K562 (cell line): ENCODE measurements around the gene IL1RL2. TPM values are rescaled to one million over a fixed set of nuclear protein-coding genes. Genes with fewer than 3 reads are reported as not detected.

ENCODE experiments used
- ATAC-seq: fragments of 200-7000 bp; cut with Tn5 transposase; 3 replicates; pipeline ENCODE4 v1.9.1; 2020; ENCODE audit warnings: moderate library complexity
- BruUV-seq: library from RNA; stranded (reverse); fragments of 400-500 nt; replicated peaks from 2 replicates; lab custom pipeline; 2021; lab: Mats Ljungman, UMichigan
- CTCF ChIA-PET: fragments of 300-600 bp; formaldehyde crosslinking; extraction: SDS; loops from one replicate; lab custom pipeline; 2021; ENCODE audit warnings: low intra/inter-chr PET ratio; lab: Yijun Ruan, JAX
- POLR2A ChIA-PET: fragments of 300-600, 350-650 bp; sonication (Branson Sonifier 250); formaldehyde crosslinking; extraction: SDS; loops from one replicate; lab custom pipeline; 2021; ENCODE audit warnings: antibody characterized with exemption, inconsistent platforms; lab: Yijun Ruan, JAX
- DNase-seq, 4 experiments: peaks; one replicate each; pipeline versions ENCODE4 v3.0.0 to v3.0.0-alpha.2; 2011 to 2018; ENCODE audit warnings: low spot score in 3 of 4, mixed read lengths in 3 of 4; ENCODE audit errors: extremely low read depth in 1 of 4
- FAIRE-seq: peaks from 2 replicates; lab custom pipeline; 2011; peaks lifted over from hg19 to GRCh38; lab: Jason Lieb, UNC
- H2AFZ ChIP-seq: 2 replicates; pipeline ENCODE4 v1.6.0; 2011; ENCODE audit warnings: low read depth, low read length, control low read depth, inconsistent platforms
- H3K27ac ChIP-seq: fragments of 200-600 bp; 3 replicates; pipeline ENCODE4 v1.8.0; 2011; ENCODE audit warnings: low read depth, mild to moderate bottlenecking, control low read depth, inconsistent platforms, low read length, moderate library complexity, mixed read lengths; ENCODE audit errors: extremely low read depth
- H3K27me3 ChIP-seq, 2 experiments: fragments of 300-600 bp in 1 of 2; 2 replicates in 1 of 2; 3 replicates in 1 of 2; pipeline versions ENCODE4 v1.6.0 to v1.8.0; 2011; ENCODE audit warnings: inconsistent platforms in 2 of 2, low read length in 2 of 2, mild to moderate bottlenecking in 1 of 2, mixed read lengths in 1 of 2, moderate library complexity in 1 of 2; ENCODE audit not compliant: control insufficient read depth in 2 of 2, insufficient read depth in 2 of 2
- H3K36me3 ChIP-seq: fragments of 300-600 bp; 3 replicates; pipeline ENCODE4 v1.8.0; 2011; ENCODE audit warnings: mild to moderate bottlenecking, low read length, inconsistent platforms; ENCODE audit not compliant: control insufficient read depth, insufficient read depth
- H3K4me1 ChIP-seq, 2 experiments: fragments of 200-600 bp in 1 of 2; replicated peaks in 1 of 2; 2 replicates in 1 of 2; 3 replicates in 1 of 2; pipeline versions ENCODE4 v1.5.1 to v1.8.0; 2011; ENCODE audit warnings: inconsistent platforms in 2 of 2, low read length in 2 of 2, mild to moderate bottlenecking in 1 of 2, mixed read lengths in 1 of 2, moderate library complexity in 1 of 2; ENCODE audit not compliant: control insufficient read depth in 2 of 2, insufficient read depth in 2 of 2
- H3K4me2 ChIP-seq: 2 replicates; pipeline ENCODE4 v1.6.1; 2011; ENCODE audit warnings: low read length, control low read depth, inconsistent platforms, mixed read lengths; ENCODE audit not compliant: insufficient read depth
- H3K4me3 ChIP-seq: fragments of 200-600 bp; sonication (generic), shearing (Covaris generic); 2 replicates; pipeline ENCODE4 v1.5.1; 2016; ENCODE audit warnings: control low read depth, inconsistent platforms
- H3K79me2 ChIP-seq: fragments of 200-600 bp; 3 replicates; pipeline ENCODE4 v1.8.0; 2011; ENCODE audit warnings: low read length, inconsistent platforms; ENCODE audit not compliant: control insufficient read depth, insufficient read depth
- H3K9ac ChIP-seq, 2 experiments: 2 replicates each; pipeline versions ENCODE4 v1.6.0 to v1.6.1; 2011; ENCODE audit warnings: low read depth in 2 of 2, low read length in 2 of 2, control low read depth in 1 of 2, inconsistent platforms in 1 of 2, mild to moderate bottlenecking in 1 of 2, mixed read lengths in 1 of 2; ENCODE audit not compliant: insufficient read depth in 1 of 2
- H3K9me1 ChIP-seq: one replicate; pipeline ENCODE4 v1.6.0; 2011; ENCODE audit warnings: inconsistent platforms, mild to moderate bottlenecking, low read length, moderate library complexity; ENCODE audit not compliant: control insufficient read depth, insufficient read depth
- H3K9me3 ChIP-seq: replicated peaks from 2 replicates; pipeline ENCODE4 v1.5.1; 2011; ENCODE audit warnings: low read depth, low read length, inconsistent platforms; ENCODE audit not compliant: control insufficient read depth, insufficient read depth
- H4K20me1 ChIP-seq: replicated peaks from 2 replicates; pipeline ENCODE4 v1.6.1; 2011; ENCODE audit warnings: low read length, inconsistent platforms, mixed read lengths; ENCODE audit not compliant: control insufficient read depth, insufficient read depth
- ATF3 ChIP-seq, 2 experiments: fragments of 450-650 bp in 1 of 2; sonication (generic) in 1 of 2; formaldehyde crosslinking in 1 of 2; IDR thresholded peaks in 1 of 2; conservative IDR thresholded peaks in 1 of 2; 2 replicates each; pipeline versions ENCODE4 v1.6.1 to v1.8.1; 2016 to 2023; ENCODE audit warnings: mild to moderate bottlenecking in 2 of 2, moderate library complexity in 2 of 2, inconsistent platforms in 1 of 2, missing genetic modification reagents in 1 of 2
- BHLHE40 ChIP-seq: IDR thresholded peaks from 2 replicates; pipeline ENCODE4 v1.6.1; 2011; ENCODE audit warnings: low read length, improper control_type of control experiment
- BRD9 ChIP-seq: fragments of 450-650 bp; IDR thresholded peaks from 2 replicates; pipeline ENCODE4 v1.6.1; 2018; ENCODE audit warnings: low read depth; ENCODE audit not compliant: partially characterized antibody
- CBFA2T2 ChIP-seq: fragments of 450-650 bp; conservative IDR thresholded peaks from 2 replicates; pipeline ENCODE4 v1.6.1; 2017; ENCODE audit warnings: mild to moderate bottlenecking
- EGR1 ChIP-seq: fragments of 450-650 bp; conservative IDR thresholded peaks from 2 replicates; pipeline ENCODE4 v1.6.1; 2017; ENCODE audit warnings: mild to moderate bottlenecking
- FOSL1 ChIP-seq: fragments of 200-800 bp; sonication (Bioruptor generic); conservative IDR thresholded peaks from 2 replicates; pipeline ENCODE4 v1.6.1; 2016; ENCODE audit warnings: missing genetic modification characterization, missing compliant biosample characterization
- POLR2B ChIP-seq: fragments of 450-650 bp; IDR thresholded peaks from 2 replicates; pipeline ENCODE4 v1.6.1; 2018; ENCODE audit warnings: low read depth; ENCODE audit not compliant: partially characterized antibody
- SIN3A ChIP-seq, 2 experiments: fragments of 150-350 bp in 1 of 2; IDR thresholded peaks; 2 replicates each; pipeline ENCODE4 v1.6.1; 2011 to 2016; ENCODE audit warnings: borderline replicate concordance in 2 of 2, low read depth in 2 of 2, low read length in 2 of 2, mild to moderate bottlenecking in 2 of 2, moderate library complexity in 2 of 2; ENCODE audit not compliant: control insufficient read depth in 1 of 2
- ZNF274 ChIP-seq: IDR thresholded peaks from 2 replicates; pipeline ENCODE4 v1.6.1; 2011; ENCODE audit warnings: low read depth, mild to moderate bottlenecking, low read length, moderate library complexity, borderline replicate concordance
- ZNF740 ChIP-seq, 3 experiments: fragments of 200-800 bp in 1 of 3; sonication (Bioruptor generic) in 1 of 3; sonication (generic) in 1 of 3; formaldehyde crosslinking in 1 of 3; IDR thresholded peaks; 2 replicates each; pipeline versions ENCODE4 v1.6.1 to v1.8.0; 2016 to 2022; ENCODE audit warnings: mild to moderate bottlenecking in 2 of 3, missing compliant biosample characterization in 2 of 3, missing genetic modification characterization in 2 of 3, missing genetic modification reagents in 1 of 3
- WGBS: fragments of 100-300 bp; shearing (Covaris generic); methylation state at CpG from one replicate; pipeline ENCODE4 v1.1.6; 2016; ENCODE audit warnings: low coverage, mixed read lengths; ENCODE audit not compliant: insufficient coverage; ENCODE audit errors: missing lambda C conversion rate; 5-methylcytosine and 5-hydroxymethylcytosine counted together
- in situ Hi-C: fragments of 300-500 bp; cut with MboI; formaldehyde crosslinking; loops from 4 replicates; pipeline ENCODE4 v1.15.0; 2018; ENCODE audit warnings: inconsistent platforms, mixed read lengths
- intact Hi-C: fragments of 100-400 bp; cut with micrococcal nuclease; formaldehyde crosslinking; loops from 2 replicates; pipeline ENCODE4 v1.14.2; 2022
- polyA plus RNA-seq, 8 experiments: library from polyadenylated mRNA; depleted of rRNA in 4 of 8; stranded (reverse) in 5 of 8; unstranded in 3 of 8; fragments of >200 nt; fragmentation: Nextera tagmentation in 2 of 8; fragmentation: Illumina TruSeq in 1 of 8; extraction: Ambion mirVana in 2 of 8; extraction: Trizol in 1 of 8; gene quantifications; 2 replicates each; pipeline versions ENCODE4 v1.2.1 to v1.2.3, GENCODE V29; 2011 to 2014; ENCODE audit warnings: inconsistent platforms in 1 of 8, missing spikeins in 1 of 8
- total RNA-seq, 7 experiments: library from RNA; depleted of rRNA in 6 of 7; stranded (reverse); fragments of >200 nt in 6 of 7; fragmentation: Illumina TruSeq in 2 of 7; extraction: Trizol in 2 of 7; gene quantifications; 2 replicates each; pipeline versions ENCODE4 v1.2.1 to v1.2.3, GENCODE V29; 2011 to 2021; ENCODE audit warnings: low replicate concordance in 1 of 7

Gene IL1RL2
- total and polyA plus RNA-seq, 9 of the 15 experiments (the other 6 are each of a cell fraction or from before 2014, with no cell fraction given) = not detected

GRCh38 chr2:102145934-102146333 lies 40.9 kb upstream of the IL1RL2 start:
- no peak overlapping the region for H3K4me3 ChIP-seq
- H3K36me3 ChIP-seq = no peaks in the 10 kb centered on the region; the same call in 2 of the 3 replicates
- H4K20me1 ChIP-seq = no peaks in the 10 kb centered on the region
- H3K4me2 ChIP-seq = no peak overlapping the region
- peaks cover 9 to 16% of the 10 kb centered on the region in 2 experiments; a peak in 3 of 5 replicates for H3K4me1 ChIP-seq
- POLR2A ChIA-PET = no interaction called here
- BruUV-seq = no TSS peak
- FAIRE-seq (no peak), ATAC-seq (no peak), DNase-seq (no peak)
- intact Hi-C loops (no loop called here), in situ Hi-C loops (no loop called here)
- 39% methylated on average over 4 of the region's 4 CpGs for WGBS
- H3K9ac ChIP-seq = no peak overlapping the region
- H3K79me2 ChIP-seq = no peaks in the 10 kb centered on the region
- no peak overlapping the region for H3K27ac ChIP-seq
- H3K27me3 ChIP-seq = no peaks in the 10 kb centered on the region
- H2AFZ ChIP-seq = no peak overlapping the region
- H3K9me3 ChIP-seq = peaks cover 7% of the 10 kb centered on the region
- no peaks in the 10 kb centered on the region for H3K9me1 ChIP-seq
- CTCF ChIA-PET = no interaction called here
- no peak for TF ChIP-seq BRD9
- TF ChIP-seq ZNF274 = peak; percentile 93
- no peak for TF ChIP-seq POLR2B

GRCh38 chr2:102147935-102148334 lies 38.9 kb upstream of the IL1RL2 start:
- H3K36me3 ChIP-seq = no peaks in the 10 kb centered on the region; the same call in 2 of the 3 replicates
- no peaks in the 10 kb centered on the region for H4K20me1 ChIP-seq
- H3K9me1 ChIP-seq = no peaks in the 10 kb centered on the region
- H3K9ac ChIP-seq = no peak overlapping the region
- H3K4me3 ChIP-seq = no peak overlapping the region
- TF ChIP-seq BHLHE40 (peak; percentile 51; the same call in 1 of the 2 replicates), ATF3 (IDR thresholded peaks at IDR 0.05) (peak; percentile 54; the same call in 1 of the 2 replicates), ATF3 (CRISPR knock-in tag; conservative IDR thresholded peaks at IDR 0.05) (no peak), SIN3A (IDR thresholded peaks at IDR 0.05; ENCODE audit: borderline replicate concordance in 2 of 2, control insufficient read depth in 1 of 2, low read depth in 2 of 2, low read length in 2 of 2) (no peak), CBFA2T2 (peak; percentile 13; the same call in 1 of the 2 replicates), EGR1 (0 out of 2 replicates have a peak, but pooled peaks have one; percentile 5), FOSL1 (tag) (peak; percentile 41), ZNF740 (CRISPR knock-in tag; IDR thresholded peaks at IDR 0.05) (no peak), ZNF740 (tag; IDR thresholded peaks at IDR 0.05) (no peak)
- FAIRE-seq (no peak), ATAC-seq (no peak), DNase-seq (no peak)
- peaks cover 6 to 8% of the 10 kb centered on the region in 2 experiments; a peak in 3 of 5 replicates for H3K4me1 ChIP-seq
- no peaks in the 10 kb centered on the region for H3K27me3 ChIP-seq
- intact Hi-C loops (no loop called here), in situ Hi-C loops (no loop called here)
- 0% methylated on average over 3 of the region's 3 CpGs for WGBS
- no peak overlapping the region for H3K27ac ChIP-seq
- H2AFZ ChIP-seq = no peak overlapping the region
- H3K4me2 ChIP-seq = no peak overlapping the region
- ChIA-PET CTCF (no interaction called here), POLR2A (no interaction called here)
- BruUV-seq = no TSS peak
- H3K9me3 ChIP-seq = peaks cover 7% of the 10 kb centered on the region
- H3K79me2 ChIP-seq = no peaks in the 10 kb centered on the region
